HEK293T (cell line): ENCODE data around the gene BPIFB6.

Experiments used
- ARNT ChIP-seq: fragments of 450-650 bp; IDR thresholded peaks from 2 replicates; pipeline ENCODE4 v1.6.1; 2017; ENCODE audit warnings: mild to moderate bottlenecking
- BHLHE40 ChIP-seq: fragments of 450-650 bp; IDR thresholded peaks from 2 replicates; pipeline ENCODE4 v1.6.1; 2016; ENCODE audit warnings: mild to moderate bottlenecking, moderate library complexity, borderline replicate concordance
- CTBP1 ChIP-seq: fragments of 450-650 bp; IDR thresholded peaks from 2 replicates; pipeline ENCODE4 v1.6.1; 2016; ENCODE audit warnings: borderline replicate concordance
- FOXK2 ChIP-seq: fragments of 450-650 bp; IDR thresholded peaks from 2 replicates; pipeline ENCODE4 v1.6.1; 2016; ENCODE audit warnings: mild to moderate bottlenecking
- FOXM1 ChIP-seq: fragments of 450-650 bp; IDR thresholded peaks from 2 replicates; pipeline ENCODE4 v1.6.1; 2017; ENCODE audit warnings: mild to moderate bottlenecking, borderline replicate concordance
- SP1 ChIP-seq: fragments of 450-650 bp; IDR thresholded peaks from 2 replicates; pipeline ENCODE4 v1.6.1; 2017
- SUZ12 ChIP-seq: fragments of 450-650 bp; IDR thresholded peaks from 2 replicates; pipeline ENCODE4 v1.6.1; 2016; ENCODE audit warnings: mild to moderate bottlenecking
- TARDBP ChIP-seq: fragments of 450-650 bp; IDR thresholded peaks from 2 replicates; pipeline ENCODE4 v1.6.1; 2016
- ZNF384 ChIP-seq: fragments of 450-650 bp; IDR thresholded peaks from 2 replicates; pipeline ENCODE4 v1.6.1; 2016

DNA sequence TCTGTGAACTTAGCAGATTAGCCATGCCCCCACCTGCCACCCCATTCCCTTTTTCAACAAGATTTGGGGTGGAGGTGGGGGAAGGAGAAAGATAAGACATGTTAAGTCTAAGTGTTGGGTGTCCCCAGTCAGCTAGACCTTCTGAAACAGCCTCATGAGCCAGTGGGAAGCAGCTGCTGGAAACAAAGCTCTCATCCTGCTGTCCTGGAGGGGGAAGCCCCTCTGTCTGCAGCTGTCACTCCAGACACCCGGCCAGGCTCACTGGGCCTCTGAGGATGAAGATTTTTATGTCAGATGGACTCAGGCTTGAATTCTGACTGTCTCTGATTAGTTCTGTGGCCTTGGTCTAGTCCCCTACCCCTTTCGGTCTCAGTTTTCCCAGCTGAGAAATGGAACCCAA, 23.3 kb downstream of the BPIFB6 start:
- TF ChIP-seq FOXM1 (no peak), SP1 (no peak), ZNF384 (no peak), BHLHE40 (no peak), CTBP1 (no peak), SUZ12 (no peak), TARDBP (no peak), FOXK2 (no peak), ARNT (no peak)
